HepG2 (cell line): ENCODE measurements around the gene SCO1. TPM values are rescaled to one million over a fixed set of nuclear protein-coding genes. Genes with fewer than 3 reads are reported as not detected.

Source experiments
- CEBPG ChIP-seq: IDR thresholded peaks from 2 replicates; pipeline ENCODE4 v1.6.1; 2016
- MIER3 ChIP-seq: IDR thresholded peaks from 2 replicates; pipeline ENCODE4 v1.6.1; 2016; ENCODE audit warnings: missing compliant biosample characterization, borderline replicate concordance
- NCOA1 ChIP-seq: sonication (generic); formaldehyde crosslinking; IDR thresholded peaks from 2 replicates; pipeline ENCODE4 v1.9.0; 2021; ENCODE audit warnings: missing genetic modification reagents
- SAFB2 ChIP-seq: sonication (generic); formaldehyde crosslinking; IDR thresholded peaks from 2 replicates; pipeline ENCODE4 v1.5.1; 2020; ENCODE audit warnings: missing genetic modification reagents, low read depth, mild to moderate bottlenecking, borderline replicate concordance
- SNAPC2 ChIP-seq: sonication (generic); formaldehyde crosslinking; IDR thresholded peaks from 2 replicates; pipeline ENCODE4 v1.8.1; 2022; ENCODE audit warnings: mild to moderate bottlenecking, missing genetic modification reagents
- TEAD2 ChIP-seq: sonication (generic); formaldehyde crosslinking; IDR thresholded peaks from 2 replicates; pipeline ENCODE4 v1.9.0; 2021; ENCODE audit warnings: missing genetic modification reagents
- THAP11 ChIP-seq: IDR thresholded peaks from 2 replicates; pipeline ENCODE4 v1.6.1; 2016; ENCODE audit warnings: missing biosample characterization, missing genetic modification reagents
- THAP8 ChIP-seq: sonication (generic); formaldehyde crosslinking; IDR thresholded peaks from 2 replicates; pipeline ENCODE4 v1.5.1; 2020; ENCODE audit warnings: missing genetic modification reagents, mild to moderate bottlenecking, borderline replicate concordance
- TRAFD1 ChIP-seq: sonication (generic); formaldehyde crosslinking; IDR thresholded peaks from 2 replicates; pipeline ENCODE4 v1.5.1; 2020; ENCODE audit warnings: missing genetic modification reagents, mild to moderate bottlenecking, borderline replicate concordance
- ZBTB1 ChIP-seq: sonication (generic); formaldehyde crosslinking; IDR thresholded peaks from 2 replicates; pipeline ENCODE4 v1.4.0; 2020; ENCODE audit warnings: missing genetic modification reagents, borderline replicate concordance
- ZC3H4 ChIP-seq: sonication (generic); formaldehyde crosslinking; IDR thresholded peaks from 2 replicates; pipeline ENCODE4 v1.4.0; 2020; ENCODE audit warnings: missing genetic modification reagents, borderline replicate concordance
- ZMYM2 ChIP-seq: sonication (generic); formaldehyde crosslinking; IDR thresholded peaks from 2 replicates; pipeline ENCODE4 v1.8.0; 2022; ENCODE audit warnings: mild to moderate bottlenecking, missing genetic modification reagents
- ZNF251 ChIP-seq: sonication (generic); formaldehyde crosslinking; IDR thresholded peaks from 2 replicates; pipeline ENCODE4 v1.9.0; 2021; ENCODE audit warnings: mild to moderate bottlenecking, missing genetic modification reagents
- ZNF574 ChIP-seq: sonication (generic); formaldehyde crosslinking; IDR thresholded peaks from 2 replicates; pipeline ENCODE4 v1.4.0; 2020; ENCODE audit warnings: missing genetic modification reagents
- ZNF713 ChIP-seq: sonication (generic); formaldehyde crosslinking; IDR thresholded peaks from 2 replicates; pipeline ENCODE4 v1.4.0; 2020; ENCODE audit warnings: mild to moderate bottlenecking, missing genetic modification reagents
- polyA plus RNA-seq, 8 experiments: library from polyadenylated mRNA; depleted of rRNA in 3 of 8; stranded (reverse) in 7 of 8; unstranded in 1 of 8; fragments of >200 nt; fragmentation: Illumina TruSeq in 4 of 8; extraction: Trizol in 4 of 8; gene quantifications; 2 replicates each; pipeline versions ENCODE4 v1.2.1 to v1.2.3, GENCODE V29; 2011 to 2016; ENCODE audit warnings: low read depth in 4 of 8, missing spikeins in 1 of 8, mixed read lengths in 1 of 8; ENCODE audit not compliant: insufficient read depth in 1 of 8
- total RNA-seq, 5 experiments: library from RNA; depleted of rRNA; stranded (reverse); fragments of >200 nt; fragmentation: Illumina TruSeq; extraction: Trizol; gene quantifications; 2 replicates each; pipeline ENCODE4 v1.2.3, GENCODE V29; 2016; ENCODE audit warnings: low read depth in 1 of 5
- TF ChIP-seq, protein P1 (sequence below): sonication (generic); formaldehyde crosslinking; IDR thresholded peaks from 2 replicates; pipeline ENCODE4 v1.4.0; 2020; ENCODE audit warnings: mild to moderate bottlenecking, missing genetic modification reagents
- TF ChIP-seq, protein P2 (sequence below), 2 experiments: sonication (generic) in 1 of 2; formaldehyde crosslinking in 1 of 2; IDR thresholded peaks; 2 replicates each; pipeline versions ENCODE4 v1.4.0 to v1.6.1; 2018 to 2020; ENCODE audit warnings: missing genetic modification reagents in 2 of 2, borderline replicate concordance in 1 of 2, low read depth in 1 of 2, mild to moderate bottlenecking in 1 of 2, missing biosample characterization in 1 of 2

SCO1 gene
- total and polyA plus RNA-seq, 2 of the 13 experiments (the other 11 are each of a cell fraction or from before 2014, with no cell fraction given), result 11.4 to 50.3 TPM

- TF ChIP-seq TRAFD1 (CRISPR knock-in tag) (no peak), ZNF251 (CRISPR knock-in tag) (no peak), ZC3H4 (no peak), MIER3 (CRISPR knock-in tag) (peak; percentile 44; the same call in 1 of the 2 replicates), SAFB2 (CRISPR knock-in tag) (no peak; the same call in 1 of the 2 replicates), TEAD2 (CRISPR knock-in tag) (no peak), THAP8 (CRISPR knock-in tag) (peak; percentile 68; the same call in 1 of the 2 replicates), ZMYM2 (CRISPR knock-in tag) (no peak), ZBTB1 (no peak), NCOA1 (CRISPR knock-in tag) (no peak), SNAPC2 (CRISPR knock-in tag) (0 out of 2 replicates have a peak, but pooled peaks have one; percentile 49), THAP11 (peak; percentile 94), ZNF574 (peak; percentile 100), CEBPG (CRISPR knock-in tag) (peak; percentile 42), ZNF713 (no peak)
- TF ChIP-seq, protein P1, sequence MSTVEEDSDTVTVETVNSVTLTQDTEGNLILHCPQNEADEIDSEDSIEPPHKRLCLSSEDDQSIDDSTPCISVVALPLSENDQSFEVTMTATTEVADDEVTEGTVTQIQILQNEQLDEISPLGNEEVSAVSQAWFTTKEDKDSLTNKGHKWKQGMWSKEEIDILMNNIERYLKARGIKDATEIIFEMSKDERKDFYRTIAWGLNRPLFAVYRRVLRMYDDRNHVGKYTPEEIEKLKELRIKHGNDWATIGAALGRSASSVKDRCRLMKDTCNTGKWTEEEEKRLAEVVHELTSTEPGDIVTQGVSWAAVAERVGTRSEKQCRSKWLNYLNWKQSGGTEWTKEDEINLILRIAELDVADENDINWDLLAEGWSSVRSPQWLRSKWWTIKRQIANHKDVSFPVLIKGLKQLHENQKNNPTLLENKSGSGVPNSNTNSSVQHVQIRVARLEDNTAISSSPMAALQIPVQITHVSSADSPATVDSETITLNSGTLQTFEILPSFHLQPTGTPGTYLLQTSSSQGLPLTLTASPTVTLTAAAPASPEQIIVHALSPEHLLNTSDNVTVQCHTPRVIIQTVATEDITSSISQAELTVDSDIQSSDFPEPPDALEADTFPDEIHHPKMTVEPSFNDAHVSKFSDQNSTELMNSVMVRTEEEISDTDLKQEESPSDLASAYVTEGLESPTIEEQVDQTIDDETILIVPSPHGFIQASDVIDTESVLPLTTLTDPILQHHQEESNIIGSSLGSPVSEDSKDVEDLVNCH (CRISPR knock-in tag), result no peak
- TF ChIP-seq, protein P2, sequence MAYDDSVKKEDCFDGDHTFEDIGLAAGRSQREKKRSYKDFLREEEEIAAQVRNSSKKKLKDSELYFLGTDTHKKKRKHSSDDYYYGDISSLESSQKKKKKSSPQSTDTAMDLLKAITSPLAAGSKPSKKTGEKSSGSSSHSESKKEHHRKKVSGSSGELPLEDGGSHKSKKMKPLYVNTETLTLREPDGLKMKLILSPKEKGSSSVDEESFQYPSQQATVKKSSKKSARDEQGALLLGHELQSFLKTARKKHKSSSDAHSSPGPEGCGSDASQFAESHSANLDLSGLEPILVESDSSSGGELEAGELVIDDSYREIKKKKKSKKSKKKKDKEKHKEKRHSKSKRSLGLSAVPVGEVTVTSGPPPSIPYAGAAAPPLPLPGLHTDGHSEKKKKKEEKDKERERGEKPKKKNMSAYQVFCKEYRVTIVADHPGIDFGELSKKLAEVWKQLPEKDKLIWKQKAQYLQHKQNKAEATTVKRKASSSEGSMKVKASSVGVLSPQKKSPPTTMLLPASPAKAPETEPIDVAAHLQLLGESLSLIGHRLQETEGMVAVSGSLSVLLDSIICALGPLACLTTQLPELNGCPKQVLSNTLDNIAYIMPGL (CRISPR knock-in tag; IDR thresholded peaks at IDR 0.05; ENCODE audit: borderline replicate concordance in 1 of 2, low read depth in 1 of 2), result peak; percentile 89 to 97
Measured at GRCh38 chr17:10697092-10698081, at the start of gene SCO1, which contains the start of gene ADPRM (continued).
